Panc1 (cell line): ENCODE measurements around the gene LRRC3. TPM values are rescaled to one million over a fixed set of nuclear protein-coding genes. Genes with fewer than 3 reads are reported as not detected.

ENCODE experiments used
- ATAC-seq: fragments of 200-7000 bp; cut with Tn5 transposase; 2 replicates; pipeline ENCODE4 v1.9.1; 2020; ENCODE audit warnings: mild to moderate bottlenecking, moderate library complexity
- BruUV-seq: library from RNA; stranded (reverse); fragments of 400-500 nt; replicated peaks from 2 replicates; lab custom pipeline; 2021; lab: Mats Ljungman, UMichigan
- CTCF ChIA-PET: fragments of 300-600 bp; sonication (Branson Sonifier 250); formaldehyde crosslinking; loops from one replicate; lab custom pipeline; 2022; ENCODE audit warnings: antibody characterized with exemption; lab: Charles Lee
- POLR2A ChIA-PET: fragments of 300-600 bp; sonication (Branson Sonifier 250); formaldehyde crosslinking; loops from one replicate; lab custom pipeline; 2022; ENCODE audit warnings: antibody characterized with exemption; lab: Charles Lee
- DNase-seq: peaks from one replicate; pipeline ENCODE4 v3.0.0-alpha.2; 2010; ENCODE audit warnings: low read depth, low spot score
- H3K27ac ChIP-seq: 2 replicates; pipeline ENCODE4 v1.5.1; 2011; ENCODE audit warnings: mild to moderate bottlenecking, low read length, inconsistent platforms
- H3K27me3 ChIP-seq: fragments of 200-500 bp; sonication (Bioruptor generic); 2 replicates; pipeline ENCODE4 v1.6.0; 2014; ENCODE audit warnings: low read length, inconsistent platforms; ENCODE audit not compliant: control insufficient read depth, insufficient read depth
- H3K36me3 ChIP-seq: fragments of 200-500 bp; sonication (Bioruptor generic); 2 replicates; pipeline ENCODE4 v1.5.1; 2014; ENCODE audit warnings: inconsistent platforms, mild to moderate bottlenecking, low read length, moderate library complexity; ENCODE audit not compliant: control insufficient read depth, insufficient read depth
- H3K4me1 ChIP-seq: 2 replicates; pipeline ENCODE4 v1.5.1; 2011; ENCODE audit warnings: inconsistent platforms, mild to moderate bottlenecking, low read length, moderate library complexity; ENCODE audit not compliant: control insufficient read depth, insufficient read depth
- H3K4me3 ChIP-seq, 2 experiments: 2 replicates each; pipeline ENCODE4 v1.5.1; 2011 to 2012; ENCODE audit warnings: low read depth in 2 of 2, low read length in 2 of 2, mild to moderate bottlenecking in 2 of 2, inconsistent platforms in 1 of 2, moderate library complexity in 1 of 2
- H3K9me3 ChIP-seq: fragments of 200-500 bp; sonication (Bioruptor generic); 2 replicates; pipeline ENCODE4 v1.5.1; 2014; ENCODE audit warnings: low read depth, mild to moderate bottlenecking, inconsistent platforms, low read length, moderate library complexity; ENCODE audit not compliant: control insufficient read depth, insufficient read depth
- POLR2AphosphoS5 ChIP-seq: IDR thresholded peaks from 2 replicates; pipeline ENCODE4 v1.6.1; 2012; ENCODE audit warnings: mild to moderate bottlenecking, low read depth, low read length, moderate library complexity
- SIN3A ChIP-seq: IDR thresholded peaks from 2 replicates; pipeline ENCODE4 v1.6.1; 2012; ENCODE audit warnings: low read depth, mild to moderate bottlenecking, low read length, moderate library complexity, borderline replicate concordance; ENCODE audit not compliant: insufficient read depth
- TCF7L2 ChIP-seq: IDR thresholded peaks from 2 replicates; pipeline ENCODE4 v1.6.1; 2011; ENCODE audit warnings: mild to moderate bottlenecking, low read depth, low read length, inconsistent platforms
- in situ Hi-C: cut with HindIII; loops from 2 replicates; pipeline ENCODE4 v1.10.0; 2016; ENCODE audit warnings: low sequenced_read_pairs, low pct_unique_long_range_greater_than_20kb
- intact Hi-C: fragments of 100-400 bp; cut with micrococcal nuclease; formaldehyde crosslinking; loops from one replicate; pipeline ENCODE4 v1.10.0; 2022; ENCODE audit not compliant: unreplicated experiment
- total RNA-seq: library from RNA; stranded (reverse); gene quantifications from one replicate; pipeline ENCODE4 v1.2.1, GENCODE V29; 2021; ENCODE audit not compliant: unreplicated experiment
- TF ChIP-seq, protein P1 (sequence below), 2 experiments: IDR thresholded peaks; 2 replicates each; pipeline ENCODE4 v1.6.1; 2011 to 2012; ENCODE audit warnings: low read depth in 2 of 2, control low read depth in 1 of 2, low read length in 1 of 2, mild to moderate bottlenecking in 1 of 2, moderate library complexity in 1 of 2; ENCODE audit not compliant: insufficient read depth in 1 of 2
- TF ChIP-seq, protein P2 (sequence below): fragments of 450-650 bp; IDR thresholded peaks from 2 replicates; pipeline ENCODE4 v1.5.1; 2017; ENCODE audit warnings: mild to moderate bottlenecking

Gene LRRC3
- total RNA-seq, 1 experiment from 2014 or later, result 3.3 TPM

DNA sequence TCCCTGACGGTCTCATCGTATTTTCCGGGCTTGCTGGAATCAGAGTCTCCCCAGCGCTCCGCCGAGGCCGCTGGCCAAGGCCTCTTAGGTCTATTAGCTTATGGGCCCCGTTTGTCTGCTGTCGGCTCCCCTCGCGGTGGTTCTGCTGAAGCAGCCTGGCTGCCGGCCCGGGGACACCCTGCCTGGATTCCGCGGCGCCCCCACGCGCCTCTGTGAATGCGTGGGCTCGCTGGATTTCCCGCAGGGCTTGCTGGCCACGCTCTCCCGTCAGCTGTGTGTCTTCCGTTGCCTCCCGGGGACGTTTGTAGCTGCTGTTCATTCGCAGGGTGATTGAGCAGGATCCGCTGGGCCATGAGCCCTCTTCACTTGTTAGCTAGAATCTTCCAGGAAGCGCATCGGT is 8.4 kb downstream of the LRRC3 start:
- H3K9me3 ChIP-seq, result no peaks in the 10 kb centered on the region
- no peaks in the 10 kb centered on the region for H3K36me3 ChIP-seq
- no peaks in the 10 kb centered on the region for H3K4me1 ChIP-seq
- H3K27ac ChIP-seq, result no peak overlapping the region
- no peak for DNase-seq
- no peak for ATAC-seq
- TF ChIP-seq POLR2AphosphoS5 (no peak), SIN3A (no peak), TCF7L2 (no peak)
- TF ChIP-seq, protein P1, sequence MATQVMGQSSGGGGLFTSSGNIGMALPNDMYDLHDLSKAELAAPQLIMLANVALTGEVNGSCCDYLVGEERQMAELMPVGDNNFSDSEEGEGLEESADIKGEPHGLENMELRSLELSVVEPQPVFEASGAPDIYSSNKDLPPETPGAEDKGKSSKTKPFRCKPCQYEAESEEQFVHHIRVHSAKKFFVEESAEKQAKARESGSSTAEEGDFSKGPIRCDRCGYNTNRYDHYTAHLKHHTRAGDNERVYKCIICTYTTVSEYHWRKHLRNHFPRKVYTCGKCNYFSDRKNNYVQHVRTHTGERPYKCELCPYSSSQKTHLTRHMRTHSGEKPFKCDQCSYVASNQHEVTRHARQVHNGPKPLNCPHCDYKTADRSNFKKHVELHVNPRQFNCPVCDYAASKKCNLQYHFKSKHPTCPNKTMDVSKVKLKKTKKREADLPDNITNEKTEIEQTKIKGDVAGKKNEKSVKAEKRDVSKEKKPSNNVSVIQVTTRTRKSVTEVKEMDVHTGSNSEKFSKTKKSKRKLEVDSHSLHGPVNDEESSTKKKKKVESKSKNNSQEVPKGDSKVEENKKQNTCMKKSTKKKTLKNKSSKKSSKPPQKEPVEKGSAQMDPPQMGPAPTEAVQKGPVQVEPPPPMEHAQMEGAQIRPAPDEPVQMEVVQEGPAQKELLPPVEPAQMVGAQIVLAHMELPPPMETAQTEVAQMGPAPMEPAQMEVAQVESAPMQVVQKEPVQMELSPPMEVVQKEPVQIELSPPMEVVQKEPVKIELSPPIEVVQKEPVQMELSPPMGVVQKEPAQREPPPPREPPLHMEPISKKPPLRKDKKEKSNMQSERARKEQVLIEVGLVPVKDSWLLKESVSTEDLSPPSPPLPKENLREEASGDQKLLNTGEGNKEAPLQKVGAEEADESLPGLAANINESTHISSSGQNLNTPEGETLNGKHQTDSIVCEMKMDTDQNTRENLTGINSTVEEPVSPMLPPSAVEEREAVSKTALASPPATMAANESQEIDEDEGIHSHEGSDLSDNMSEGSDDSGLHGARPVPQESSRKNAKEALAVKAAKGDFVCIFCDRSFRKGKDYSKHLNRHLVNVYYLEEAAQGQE (IDR thresholded peaks at IDR 0.05; ENCODE audit: insufficient read depth in 1 of 2, low read depth in 2 of 2, low read length in 1 of 2), result no peak
- TF ChIP-seq, protein P2, sequence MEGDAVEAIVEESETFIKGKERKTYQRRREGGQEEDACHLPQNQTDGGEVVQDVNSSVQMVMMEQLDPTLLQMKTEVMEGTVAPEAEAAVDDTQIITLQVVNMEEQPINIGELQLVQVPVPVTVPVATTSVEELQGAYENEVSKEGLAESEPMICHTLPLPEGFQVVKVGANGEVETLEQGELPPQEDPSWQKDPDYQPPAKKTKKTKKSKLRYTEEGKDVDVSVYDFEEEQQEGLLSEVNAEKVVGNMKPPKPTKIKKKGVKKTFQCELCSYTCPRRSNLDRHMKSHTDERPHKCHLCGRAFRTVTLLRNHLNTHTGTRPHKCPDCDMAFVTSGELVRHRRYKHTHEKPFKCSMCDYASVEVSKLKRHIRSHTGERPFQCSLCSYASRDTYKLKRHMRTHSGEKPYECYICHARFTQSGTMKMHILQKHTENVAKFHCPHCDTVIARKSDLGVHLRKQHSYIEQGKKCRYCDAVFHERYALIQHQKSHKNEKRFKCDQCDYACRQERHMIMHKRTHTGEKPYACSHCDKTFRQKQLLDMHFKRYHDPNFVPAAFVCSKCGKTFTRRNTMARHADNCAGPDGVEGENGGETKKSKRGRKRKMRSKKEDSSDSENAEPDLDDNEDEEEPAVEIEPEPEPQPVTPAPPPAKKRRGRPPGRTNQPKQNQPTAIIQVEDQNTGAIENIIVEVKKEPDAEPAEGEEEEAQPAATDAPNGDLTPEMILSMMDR, result no peak
- no peak overlapping the region for H3K4me3 ChIP-seq
- POLR2A ChIA-PET, result no interaction called here
- intact Hi-C loops, result no loop called here
- BruUV-seq, result no TSS peak
- H3K27me3 ChIP-seq, result no peaks in the 10 kb centered on the region
- in situ Hi-C loops, result no loop called here
- CTCF ChIA-PET, result no interaction called here

GRCh38 chr21:44464351-44464750 is 9.0 kb downstream of the LRRC3 start:
- Histone ChIP-seq H3K27ac (no peak overlapping the region), H3K4me3 (no peak overlapping the region), H3K27me3 (no peaks in the 10 kb centered on the region), H3K4me1 (no peaks in the 10 kb centered on the region), H3K36me3 (no peaks in the 10 kb centered on the region), H3K9me3 (no peaks in the 10 kb centered on the region)
- intact Hi-C loops (no loop called here), in situ Hi-C loops (no loop called here)
- ChIA-PET POLR2A (no interaction called here), CTCF (no interaction called here)
- no peak for ATAC-seq
- TF ChIP-seq, protein P2, result no peak
- TF ChIP-seq POLR2AphosphoS5, result no peak
- no peak for TF ChIP-seq SIN3A
- TF ChIP-seq, protein P1 (IDR thresholded peaks at IDR 0.05; ENCODE audit: insufficient read depth in 1 of 2, low read depth in 2 of 2, low read length in 1 of 2), result no peak
- no peak for TF ChIP-seq TCF7L2
- BruUV-seq, result no TSS peak
- no peak for DNase-seq
